Ectodermal cell (in vitro differentiated cells): ENCODE measurements around the gene PAX7.

Experiments used
- H3K27ac ChIP-seq: 2 replicates; pipeline ENCODE4 v1.7.0; 2013; ENCODE audit warnings: mild to moderate bottlenecking, low read depth, low read length; ENCODE audit not compliant: insufficient read depth, poor library complexity, severe bottlenecking
- H3K27me3 ChIP-seq: 2 replicates; pipeline ENCODE4 v1.7.0; 2013; ENCODE audit warnings: mild to moderate bottlenecking, low read length; ENCODE audit not compliant: insufficient read depth, control insufficient read depth, poor library complexity, severe bottlenecking
- H3K36me3 ChIP-seq: one replicate; pipeline ENCODE4 v1.7.0; 2013; ENCODE audit warnings: low read length; ENCODE audit not compliant: control insufficient read depth, insufficient read depth
- H3K4me1 ChIP-seq: one replicate; pipeline ENCODE4 v1.7.0; 2013; ENCODE audit warnings: low read length; ENCODE audit not compliant: control insufficient read depth, insufficient read depth
- H3K4me3 ChIP-seq: 2 replicates; pipeline ENCODE4 v1.7.0; 2013; ENCODE audit warnings: low read depth, low read length, control low read depth; ENCODE audit not compliant: insufficient read depth
- H3K9me3 ChIP-seq: 2 replicates; pipeline ENCODE4 v1.7.0; 2013; ENCODE audit warnings: mild to moderate bottlenecking, low read length, moderate library complexity; ENCODE audit not compliant: control insufficient read depth
- WGBS, 2 experiments: methylation state at CpG; one replicate each; pipeline ENCODE4 v1.1.7; 2013; ENCODE audit warnings: missing lambda C conversion rate in 2 of 2; 5-methylcytosine and 5-hydroxymethylcytosine counted together

Gene PAX7

DNA sequence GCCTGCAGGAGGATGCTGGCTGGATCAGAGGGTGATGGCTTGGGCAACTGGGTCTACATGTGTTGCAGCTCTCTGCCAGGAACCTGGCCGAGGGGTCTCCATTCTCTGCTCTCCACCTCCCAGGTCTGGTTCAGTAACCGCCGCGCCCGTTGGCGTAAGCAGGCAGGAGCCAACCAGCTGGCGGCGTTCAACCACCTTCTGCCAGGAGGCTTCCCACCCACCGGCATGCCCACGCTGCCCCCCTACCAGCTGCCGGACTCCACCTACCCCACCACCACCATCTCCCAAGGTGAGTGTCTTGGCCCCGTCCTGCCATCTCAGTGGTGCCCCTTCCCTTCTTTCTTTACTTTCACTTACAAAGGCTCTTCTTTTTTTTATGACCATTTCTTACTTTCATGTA is 69.9 kb downstream of the PAX7 start:
- Histone ChIP-seq H3K4me1 (no peaks in the 10 kb centered on the region), H3K27ac (no peak overlapping the region), H3K27me3 (peaks cover 10% of the 10 kb centered on the region), H3K36me3 (no peaks in the 10 kb centered on the region), H3K9me3 (no peaks in the 10 kb centered on the region), H3K4me3 (no peak overlapping the region)
- WGBS, 2 experiments: 95 to 96% methylated on average over 12 of the region's 12 CpGs

DNA sequence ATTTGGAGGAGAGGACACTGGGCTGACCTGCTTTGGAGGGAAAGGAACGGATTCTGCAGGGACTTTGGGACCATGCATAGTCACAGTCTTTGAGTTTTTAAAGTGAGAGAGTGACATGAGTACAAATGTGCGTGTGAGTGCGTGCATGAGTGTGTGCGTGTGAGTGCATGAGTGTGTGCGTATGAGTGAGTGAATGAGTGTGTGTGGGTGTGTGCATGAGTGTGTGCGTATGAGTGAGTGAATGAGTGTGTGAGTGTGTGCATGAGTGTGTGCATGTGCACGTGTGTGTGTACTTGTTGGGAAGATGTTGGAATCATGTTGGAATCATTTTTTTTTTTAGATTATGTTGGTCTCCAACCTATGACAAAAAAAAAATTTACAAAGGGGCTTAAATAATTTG is 70.5 kb downstream of the PAX7 start:
- no peaks in the 10 kb centered on the region for H3K4me1 ChIP-seq
- H3K4me3 ChIP-seq: no peak overlapping the region
- 89 to 90% methylated on average over 7 of the region's 7 CpGs for WGBS, 2 experiments
- peaks cover 10% of the 10 kb centered on the region for H3K27me3 ChIP-seq
- no peaks in the 10 kb centered on the region for H3K36me3 ChIP-seq
- no peak overlapping the region for H3K27ac ChIP-seq
- H3K9me3 ChIP-seq: no peaks in the 10 kb centered on the region

DNA sequence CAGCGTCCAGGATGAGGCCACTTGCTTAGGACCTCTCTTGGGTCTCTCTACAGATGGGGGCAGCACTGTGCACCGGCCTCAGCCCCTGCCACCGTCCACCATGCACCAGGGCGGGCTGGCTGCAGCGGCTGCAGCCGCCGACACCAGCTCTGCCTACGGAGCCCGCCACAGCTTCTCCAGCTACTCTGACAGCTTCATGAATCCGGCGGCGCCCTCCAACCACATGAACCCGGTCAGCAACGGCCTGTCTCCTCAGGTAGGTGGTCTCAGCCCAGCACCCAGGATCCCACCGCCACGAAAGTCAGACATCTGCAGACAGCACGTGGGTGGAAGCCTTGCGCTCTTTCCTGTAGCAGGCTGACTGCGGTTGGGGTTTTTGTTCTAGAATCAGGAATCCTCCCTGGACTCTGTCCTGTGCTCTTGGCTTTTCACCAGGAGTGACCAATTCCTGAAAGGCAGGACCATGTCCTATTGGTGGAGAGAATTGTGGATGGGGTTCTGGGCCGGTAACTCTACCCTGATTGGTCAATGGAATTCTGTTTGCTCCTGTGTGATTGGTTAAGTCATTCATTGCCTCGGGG is 72.5 kb downstream of the PAX7 start:
- no peak overlapping the region for H3K27ac ChIP-seq
- peak overlapping the region; percentile 3 for H3K4me3 ChIP-seq
- peaks cover 10% of the 10 kb centered on the region for H3K27me3 ChIP-seq
- H3K9me3 ChIP-seq: no peaks in the 10 kb centered on the region
- no peaks in the 10 kb centered on the region for H3K36me3 ChIP-seq
- H3K4me1 ChIP-seq: no peaks in the 10 kb centered on the region
- WGBS, 2 experiments: 58 to 66% methylated on average over 21 of the region's 21 CpGs

DNA sequence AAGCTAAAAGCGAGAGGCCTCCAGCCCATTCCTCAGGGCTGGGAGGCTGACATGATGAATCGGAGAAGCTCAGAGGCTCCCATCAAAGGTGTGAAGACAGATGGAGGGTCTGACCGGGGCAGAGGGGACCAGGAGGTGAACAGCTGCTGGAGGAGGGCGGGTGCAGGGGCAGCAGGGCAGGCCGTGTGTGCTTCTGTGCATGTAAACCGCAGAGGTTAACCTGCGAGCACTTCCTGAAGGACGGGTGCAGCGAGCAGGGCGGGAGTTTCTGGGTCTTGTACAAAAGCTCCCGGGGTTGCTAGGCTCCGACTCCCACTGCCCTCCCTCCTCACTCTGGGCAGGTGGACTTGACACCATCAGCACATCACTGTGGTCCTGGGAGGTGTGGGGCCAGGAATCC is 75.2 kb downstream of the PAX7 start:
- Histone ChIP-seq H3K4me1 (no peaks in the 10 kb centered on the region), H3K27ac (no peak overlapping the region), H3K36me3 (no peaks in the 10 kb centered on the region), H3K27me3 (peaks cover 7% of the 10 kb centered on the region), H3K4me3 (no peak overlapping the region), H3K9me3 (no peaks in the 10 kb centered on the region)
- WGBS, 2 experiments: 83 to 87% methylated on average over 12 of the region's 12 CpGs

DNA sequence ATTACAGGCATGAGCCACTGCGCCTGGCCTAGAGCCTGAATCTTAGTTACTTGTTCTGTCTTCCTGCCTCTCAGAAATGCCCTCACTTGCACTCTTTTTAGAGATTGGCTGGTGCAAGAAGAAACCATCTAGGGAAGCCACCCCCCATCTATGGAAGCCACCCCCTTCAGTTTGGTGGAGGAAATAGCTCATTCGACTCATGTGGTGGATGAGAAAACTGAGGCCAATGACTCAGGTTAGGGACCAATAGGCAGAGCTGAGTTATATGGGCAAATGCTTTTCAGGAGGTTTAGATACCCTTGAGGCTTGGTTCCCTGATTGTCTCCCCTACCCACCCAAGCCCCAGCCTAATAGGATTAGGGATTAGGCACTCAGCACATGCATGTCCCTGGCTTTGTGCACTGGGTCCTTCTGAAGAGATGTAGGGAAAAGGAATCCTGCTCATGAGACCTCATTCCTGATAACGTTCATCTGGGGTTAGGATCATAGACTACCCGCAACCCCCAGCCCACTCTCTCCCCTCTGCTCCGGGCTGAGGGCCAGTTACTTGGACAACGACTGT is 77.1 kb downstream of the PAX7 start:
- H3K27ac ChIP-seq: no peak overlapping the region
- no peak overlapping the region for H3K4me3 ChIP-seq
- no peaks in the 10 kb centered on the region for H3K36me3 ChIP-seq
- H3K27me3 ChIP-seq: peaks cover 7% of the 10 kb centered on the region
- no peaks in the 10 kb centered on the region for H3K4me1 ChIP-seq
- H3K9me3 ChIP-seq: no peaks in the 10 kb centered on the region
- 78 to 84% methylated on average over 6 of the region's 6 CpGs for WGBS, 2 experiments

DNA sequence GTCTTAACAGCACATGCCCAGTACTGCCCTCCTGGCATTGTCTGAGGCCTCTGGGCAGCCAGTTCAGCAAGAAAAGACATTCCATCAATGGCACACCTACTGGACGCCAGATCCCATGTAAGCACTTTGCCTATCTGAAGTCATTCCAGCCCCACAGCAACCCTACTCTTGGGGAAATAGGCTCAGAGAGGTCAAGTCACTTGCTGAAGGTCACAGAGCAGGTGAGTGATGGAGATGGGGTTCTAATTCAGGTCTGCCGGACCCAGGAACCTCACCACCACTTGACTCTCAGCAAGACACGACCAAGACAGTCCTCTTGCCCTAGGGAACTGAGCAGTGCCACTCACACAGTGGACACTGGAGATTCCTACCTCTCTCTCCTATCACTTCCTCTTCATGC is 79.4 kb downstream of the PAX7 start:
- Histone ChIP-seq H3K36me3 (no peaks in the 10 kb centered on the region), H3K4me1 (no peaks in the 10 kb centered on the region), H3K9me3 (no peaks in the 10 kb centered on the region), H3K27me3 (peaks cover 2% of the 10 kb centered on the region), H3K4me3 (no peak overlapping the region), H3K27ac (no peak overlapping the region)
- 68 to 71% methylated on average over 3 of the region's 3 CpGs for WGBS, 2 experiments

DNA sequence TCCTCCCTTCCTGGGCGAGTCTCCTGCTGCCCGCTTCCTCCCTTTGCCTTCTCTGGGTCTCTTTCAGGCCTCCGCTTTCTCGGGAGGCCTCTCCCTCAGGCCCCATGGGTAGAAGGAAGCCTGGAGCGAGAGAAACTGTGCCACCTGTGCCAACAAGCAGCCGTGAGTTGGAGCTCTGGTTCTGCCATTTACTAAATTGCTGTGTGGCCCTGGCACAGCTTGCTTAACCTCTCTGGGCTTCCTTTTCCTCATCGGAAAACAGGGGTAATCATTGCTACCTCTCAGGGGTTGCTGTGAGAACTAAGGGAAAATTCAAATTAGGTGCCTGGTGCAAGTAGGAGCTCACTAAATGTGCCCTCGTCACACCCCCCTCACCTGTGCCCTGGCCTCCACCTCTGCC is 80.4 kb downstream of the PAX7 start:
- H3K27ac ChIP-seq: no peak overlapping the region
- 81 to 86% methylated on average over 8 of the region's 8 CpGs for WGBS, 2 experiments

DNA sequence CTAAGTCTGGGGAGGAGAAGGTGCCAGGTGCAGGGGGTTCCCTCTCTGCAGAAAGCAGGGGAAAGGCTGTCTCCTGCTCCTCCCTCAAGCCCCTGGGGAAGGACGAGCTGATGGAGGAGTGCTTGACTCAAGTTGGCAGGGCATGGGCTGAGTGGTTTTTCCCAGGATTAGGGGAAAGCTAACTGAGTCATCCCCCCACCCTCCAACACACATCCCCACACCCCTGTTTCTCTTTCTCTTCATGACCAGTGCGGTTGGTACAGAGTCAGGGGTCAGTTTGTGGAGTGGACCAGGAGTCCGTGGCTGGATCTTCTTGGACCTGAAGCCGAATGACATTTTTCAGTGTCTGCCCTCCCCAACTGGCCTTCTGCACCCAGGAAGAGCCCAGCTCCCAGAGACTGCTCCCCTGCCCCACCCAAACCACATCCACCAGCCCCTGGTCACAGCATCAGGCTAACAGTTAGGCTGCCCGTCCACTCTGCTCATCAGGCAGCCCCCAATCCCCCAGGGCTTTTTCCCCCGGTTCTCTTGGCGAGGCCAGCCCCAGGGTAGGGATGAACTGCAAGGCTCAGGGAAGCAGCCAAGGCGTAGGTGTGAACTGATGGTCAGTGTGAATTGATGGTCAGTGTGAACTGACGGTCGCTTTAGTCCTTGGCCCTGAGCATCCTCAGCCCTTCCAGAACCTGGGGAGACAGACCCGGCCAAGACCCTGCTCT is 81.0 kb downstream of the PAX7 start:
- H3K36me3 ChIP-seq: no peaks in the 10 kb centered on the region
- no peaks in the 10 kb centered on the region for H3K9me3 ChIP-seq
- H3K27ac ChIP-seq: no peak overlapping the region
- H3K27me3 ChIP-seq: peaks cover 19% of the 10 kb centered on the region
- 84 to 88% methylated on average over 11 of the region's 11 CpGs for WGBS, 2 experiments
- peaks cover 8% of the 10 kb centered on the region for H3K4me1 ChIP-seq
- H3K4me3 ChIP-seq: no peak overlapping the region

More for the DNA sequence above, 80.4 kb downstream of the PAX7 start:
- H3K9me3 ChIP-seq: no peaks in the 10 kb centered on the region
- H3K4me3 ChIP-seq: no peak overlapping the region
- H3K36me3 ChIP-seq: no peaks in the 10 kb centered on the region
- H3K4me1 ChIP-seq: peaks cover under 1% of the 10 kb centered on the region
- H3K27me3 ChIP-seq: peaks cover 12% of the 10 kb centered on the region

DNA sequence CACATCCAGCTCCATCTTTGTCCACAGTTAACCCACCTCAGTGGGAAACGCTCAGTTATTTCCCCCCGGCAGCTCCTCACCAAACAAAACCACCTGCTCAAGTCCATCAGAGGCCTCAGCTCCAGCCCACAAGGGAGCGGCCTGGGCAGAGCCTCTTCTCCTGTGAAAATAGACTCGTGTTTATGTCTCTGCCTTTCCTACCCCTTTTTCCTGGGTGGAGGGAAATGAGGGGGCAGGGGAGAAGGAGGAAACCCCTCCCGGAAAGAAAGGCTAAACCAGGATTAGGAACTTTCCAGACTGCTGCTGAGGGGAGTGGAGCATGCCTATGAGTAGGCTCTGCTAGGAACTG is 81.6 kb downstream of the PAX7 start:
- H3K9me3 ChIP-seq: no peaks in the 10 kb centered on the region
- H3K27ac ChIP-seq: no peak overlapping the region
- peaks cover 8% of the 10 kb centered on the region for H3K4me1 ChIP-seq
- peaks cover 24% of the 10 kb centered on the region for H3K27me3 ChIP-seq
- H3K4me3 ChIP-seq: no peak overlapping the region
- H3K36me3 ChIP-seq: no peaks in the 10 kb centered on the region
- WGBS, 2 experiments: 92% methylated on average over 5 of the region's 5 CpGs

DNA sequence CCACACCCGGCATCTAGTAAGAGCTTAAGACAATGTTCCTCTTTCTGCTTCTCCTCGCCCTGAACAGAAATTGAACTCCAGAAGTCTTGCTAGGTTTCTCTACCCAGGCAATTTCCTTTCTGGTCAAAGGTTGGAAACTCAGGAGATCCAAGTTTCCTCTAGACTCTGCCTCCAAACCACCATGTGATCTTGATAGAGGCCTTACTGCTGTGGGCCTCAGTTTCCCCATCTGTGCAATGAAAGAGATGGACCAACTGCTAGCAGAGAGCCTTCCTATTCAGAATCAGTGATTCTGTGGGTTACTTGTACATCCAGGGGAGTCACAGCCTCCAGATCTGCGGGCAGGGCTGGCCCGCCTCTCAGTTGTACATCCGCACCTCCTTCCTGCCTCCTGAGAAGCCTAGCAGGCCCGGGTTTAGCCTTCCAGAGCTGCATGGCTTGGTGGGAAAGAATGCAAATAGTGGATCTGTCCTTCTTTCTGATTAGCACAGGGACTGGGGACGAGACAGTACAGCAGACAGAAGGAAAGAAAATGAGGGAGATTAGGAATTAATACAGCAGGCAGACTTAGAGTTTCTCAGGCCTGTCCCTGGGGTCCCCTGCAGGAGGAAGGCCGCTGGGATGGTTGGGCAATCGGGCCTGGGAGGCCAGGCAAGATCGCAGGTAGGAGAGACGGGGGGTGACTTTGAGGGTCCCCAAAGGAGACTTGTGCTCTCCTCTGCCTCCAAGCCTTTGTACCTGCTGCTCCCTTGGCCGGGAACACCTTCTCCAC is 83.9 kb downstream of the PAX7 start:
- Histone ChIP-seq H3K9me3 (no peaks in the 10 kb centered on the region), H3K27ac (no peak overlapping the region), H3K4me3 (no peak overlapping the region), H3K36me3 (no peaks in the 10 kb centered on the region), H3K4me1 (peaks cover 17% of the 10 kb centered on the region), H3K27me3 (peaks cover 48% of the 10 kb centered on the region)
- 90 to 92% methylated on average over 12 of the region's 12 CpGs for WGBS, 2 experiments
